ENCODE measurements around the gene SKAP2.
"Not testable (repeated sequence)": the region's sequence is repeated elsewhere in the genome, so short reads cannot be mapped to it uniquely, and the experiment has no call there.

The SKAP2 gene

DNA sequence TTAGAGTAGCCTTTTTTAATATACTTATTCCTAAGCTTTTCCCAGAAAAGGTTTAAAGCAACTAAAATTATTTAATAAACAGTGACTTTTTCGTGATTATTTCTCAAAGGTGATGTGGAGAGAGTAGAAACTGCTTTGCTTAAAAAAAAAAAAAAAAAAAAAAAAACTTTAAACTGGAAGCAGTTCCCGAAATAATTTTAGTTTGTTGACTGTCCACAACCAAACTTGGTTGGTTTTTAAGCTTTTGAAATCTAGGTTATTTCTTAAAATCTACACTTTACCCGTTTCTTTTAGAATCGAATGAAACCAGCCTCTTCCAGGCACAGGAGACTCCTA is 7.3 kb downstream of the SKAP2 start:
- DNase-seq (ENCODE audit: low read depth), result no peak

DNA sequence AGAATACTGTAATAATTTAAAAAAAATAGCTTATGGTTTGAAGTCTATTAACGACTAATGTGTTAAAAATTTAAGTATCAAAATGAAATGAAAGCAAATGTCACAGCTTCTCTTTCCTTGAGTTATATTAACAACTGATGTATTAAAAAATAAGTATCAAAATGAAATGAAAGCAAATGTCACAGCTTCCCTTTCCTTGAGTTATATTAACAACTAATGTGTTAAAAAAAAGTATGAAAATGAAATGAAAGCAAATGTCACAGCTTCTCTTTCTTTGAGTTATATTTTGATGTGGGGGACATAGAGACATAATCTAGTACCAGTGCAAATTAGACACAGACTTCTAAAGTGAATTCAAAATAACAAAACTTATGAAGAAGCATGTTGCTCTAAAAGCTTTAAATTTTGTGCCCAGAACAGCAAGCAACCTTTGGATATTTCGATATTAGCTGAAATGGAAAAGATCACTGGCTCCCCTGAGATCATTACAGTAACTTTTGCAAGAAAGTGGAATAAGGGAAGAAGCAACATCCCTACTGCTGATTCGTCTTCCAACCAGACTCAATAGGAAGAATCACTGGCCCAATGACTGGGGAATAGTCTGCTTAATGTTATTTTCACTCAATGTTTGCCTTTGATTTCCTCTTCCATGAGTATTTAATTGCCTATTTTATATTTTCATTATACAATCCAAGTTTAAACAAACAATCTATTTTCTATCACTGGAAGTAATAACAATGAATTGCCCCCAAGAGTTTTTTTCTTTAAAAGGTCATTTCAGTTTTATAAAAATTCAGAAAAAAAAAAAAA is 8.0 kb downstream of the SKAP2 start:
- no peak for DNase-seq (ENCODE audit: low read depth)

DNA sequence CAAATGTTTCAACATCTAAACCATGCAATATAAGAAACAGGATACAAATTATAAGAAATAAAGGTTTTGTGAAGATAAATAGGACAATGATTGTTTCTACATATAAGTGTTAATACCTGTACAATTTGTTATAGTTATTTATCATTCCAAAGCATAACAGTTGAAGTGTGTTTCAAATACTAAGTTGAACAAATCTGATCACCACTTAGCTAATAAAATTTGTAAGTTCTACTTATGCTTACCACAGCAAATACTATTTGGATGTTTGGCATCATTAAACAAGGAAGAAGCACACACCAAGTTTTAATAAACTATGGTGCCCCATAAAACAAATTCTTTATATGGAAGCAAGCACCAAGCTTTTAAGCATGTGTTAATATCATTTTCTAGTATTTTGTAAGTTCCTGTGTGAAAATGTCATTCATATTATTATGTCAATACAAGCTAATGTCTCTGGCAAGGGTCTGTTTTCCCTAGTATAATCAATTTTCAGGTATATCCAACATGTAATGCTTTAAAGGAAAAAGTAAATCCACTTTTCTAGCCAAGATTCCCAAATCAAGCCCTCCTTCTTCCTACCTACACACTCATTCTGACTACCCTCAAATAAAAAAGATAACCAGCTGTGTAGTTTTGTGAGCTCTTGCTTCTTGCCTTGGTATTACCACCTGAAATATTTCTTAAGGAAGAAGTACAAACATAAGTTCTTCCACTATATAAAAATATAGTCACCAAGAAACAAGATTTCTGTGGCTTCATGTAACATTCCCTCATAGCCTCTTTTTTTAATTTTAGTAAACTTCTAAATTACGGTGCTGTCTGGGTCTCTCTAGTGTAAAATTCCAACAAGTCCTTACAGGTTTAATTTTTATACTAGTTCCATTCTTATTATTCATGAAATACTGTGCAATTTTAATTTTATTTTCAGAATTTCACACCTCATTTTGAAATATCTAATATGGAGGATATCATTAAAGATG is 9.2 kb downstream of the SKAP2 start:
- DNase-seq (ENCODE audit: low read depth), result no peak

DNA sequence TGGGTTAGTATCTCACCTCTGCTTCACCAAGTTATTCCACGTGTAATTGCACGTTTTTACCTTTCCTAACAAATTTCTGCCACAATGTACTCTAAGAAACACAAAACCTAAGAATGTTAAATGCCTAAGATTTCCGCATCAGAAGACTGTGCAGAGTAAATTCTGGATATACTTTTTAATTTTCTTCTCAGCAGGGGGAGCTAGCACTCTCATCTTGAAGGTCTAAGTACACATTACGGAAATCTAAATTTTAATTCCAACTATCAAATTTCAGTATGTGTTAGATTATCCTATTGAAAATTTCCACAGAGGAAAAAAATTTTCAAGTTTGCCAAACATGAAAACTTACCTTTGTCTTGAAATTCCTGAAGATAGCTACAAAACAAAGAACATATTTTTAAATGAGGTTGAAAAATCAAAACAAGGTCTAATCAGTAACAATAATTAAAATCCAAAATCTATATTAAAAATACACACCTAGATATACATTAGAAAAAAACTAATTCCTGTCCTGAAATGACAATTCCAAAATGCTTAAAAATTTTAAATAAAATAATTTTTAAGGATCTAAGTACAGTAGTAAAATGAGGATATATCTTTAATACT is 10.5 kb downstream of the SKAP2 start:
- no peak for DNase-seq (ENCODE audit: low read depth)

DNA sequence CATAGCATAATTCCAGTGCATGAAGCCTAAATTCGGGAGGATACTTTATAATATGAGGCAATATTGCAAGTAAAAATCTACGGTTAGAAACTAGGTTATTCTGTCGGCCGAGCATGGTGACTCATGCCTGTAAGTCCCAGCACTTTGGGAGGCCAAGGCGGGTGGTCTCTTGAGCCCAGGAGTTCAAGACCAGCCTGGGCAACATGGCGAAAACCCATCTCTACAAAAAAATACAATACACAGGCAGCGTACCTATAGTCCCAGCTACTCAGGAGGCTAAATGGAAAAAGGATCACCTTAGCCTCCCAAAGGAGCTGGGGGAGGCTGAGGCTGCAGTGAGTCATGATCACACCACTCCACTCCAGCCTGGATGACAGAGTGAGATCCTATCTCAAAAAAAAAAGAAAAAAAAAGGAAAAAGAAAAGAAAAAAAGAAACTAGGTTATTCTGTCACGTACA is 14.2 kb downstream of the SKAP2 start:
- no peak for DNase-seq (ENCODE audit: low read depth)

DNA sequence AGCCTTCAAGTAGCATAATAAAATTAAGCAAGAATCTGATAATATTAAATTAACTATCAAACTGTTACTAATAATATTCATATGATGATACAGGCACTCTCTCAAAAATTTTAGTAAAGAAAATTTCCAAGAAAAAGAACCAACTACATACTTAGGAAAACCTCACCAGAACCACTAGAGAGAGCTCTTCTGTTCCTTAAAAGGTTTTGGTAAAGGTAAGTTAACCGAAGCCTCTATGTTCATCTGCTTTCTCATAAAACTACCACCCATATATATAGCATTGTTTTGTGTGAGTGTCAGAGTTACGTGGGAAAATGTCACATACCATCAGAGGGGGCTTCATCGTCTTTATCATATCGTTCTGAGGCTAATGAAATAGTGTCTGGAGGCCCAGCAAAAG is 20.7 kb downstream of the SKAP2 start:
- no peak for DNase-seq (ENCODE audit: low read depth)

DNA sequence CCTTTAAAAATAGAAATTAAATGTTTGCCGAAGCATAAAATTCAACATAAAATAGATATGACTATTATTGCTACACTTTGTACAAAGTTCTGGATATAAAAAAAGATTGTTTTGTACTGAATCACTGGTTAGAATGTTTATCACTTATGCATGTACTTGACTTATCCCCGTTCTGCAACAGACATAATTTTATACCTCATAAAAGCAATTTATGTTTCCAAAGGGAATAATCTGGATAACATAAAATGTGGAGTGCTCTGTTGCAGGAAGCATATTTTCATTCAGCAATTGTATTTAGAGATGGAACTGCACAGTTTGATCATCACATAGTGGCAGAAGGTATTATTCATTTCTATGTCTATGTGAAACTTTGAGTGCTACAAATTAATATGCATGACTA is 21.5 kb downstream of the SKAP2 start:
- no peak for DNase-seq (ENCODE audit: low read depth)

DNA sequence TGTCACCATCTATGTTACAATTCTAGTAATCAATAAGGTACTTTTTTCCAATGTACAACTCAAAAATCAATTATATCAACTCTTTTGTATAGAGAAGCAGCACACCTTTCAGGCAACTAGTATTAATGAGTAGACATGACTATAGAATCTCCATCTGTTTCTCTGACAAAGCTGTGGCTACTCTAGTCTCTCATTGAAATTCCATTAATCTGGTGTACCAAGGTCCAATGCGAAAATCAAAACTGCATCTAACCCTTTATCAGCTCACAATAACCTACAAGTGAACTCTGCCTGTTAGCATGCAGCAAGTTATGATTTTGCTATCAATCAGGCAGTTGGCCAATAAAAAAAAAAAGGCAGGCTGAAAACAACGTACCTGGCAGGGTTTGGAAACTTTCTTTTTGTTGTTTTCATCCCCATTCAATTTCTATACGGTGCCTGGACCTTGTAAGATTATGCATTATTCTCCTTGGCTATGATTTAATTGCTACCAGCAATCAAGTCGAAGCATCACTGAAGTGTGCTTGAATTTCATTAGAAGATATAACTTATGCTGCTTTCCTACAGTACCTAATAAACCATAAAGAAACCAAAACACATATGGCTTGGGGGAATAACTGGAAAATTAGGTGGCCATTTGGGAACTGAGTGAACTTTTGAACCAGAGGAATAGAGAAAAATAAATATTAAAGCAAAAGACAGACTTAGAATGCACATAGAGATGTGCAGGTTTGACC is 23.2 kb downstream of the SKAP2 start:
- DNase-seq (ENCODE audit: low read depth), result no peak

DNA sequence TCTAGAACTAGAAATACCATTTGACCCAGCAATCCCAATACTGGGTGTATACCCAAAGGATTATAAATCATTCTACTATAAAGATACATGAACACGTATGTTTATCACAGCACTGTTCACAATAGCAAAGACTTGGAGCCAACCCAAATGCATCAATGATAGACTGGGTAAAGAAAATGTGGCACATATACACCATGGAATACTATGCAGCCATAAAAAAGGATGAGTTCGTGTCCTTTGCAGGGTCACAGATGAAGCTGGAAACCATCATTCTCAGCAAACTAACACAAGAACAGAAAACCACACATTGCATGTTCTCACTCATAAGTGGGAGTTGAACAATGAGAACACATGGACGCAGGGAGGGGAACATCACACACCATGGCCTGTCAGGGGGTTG is 27.6 kb downstream of the SKAP2 start:
- DNase-seq (ENCODE audit: low read depth), result not testable (repeated sequence)

DNA sequence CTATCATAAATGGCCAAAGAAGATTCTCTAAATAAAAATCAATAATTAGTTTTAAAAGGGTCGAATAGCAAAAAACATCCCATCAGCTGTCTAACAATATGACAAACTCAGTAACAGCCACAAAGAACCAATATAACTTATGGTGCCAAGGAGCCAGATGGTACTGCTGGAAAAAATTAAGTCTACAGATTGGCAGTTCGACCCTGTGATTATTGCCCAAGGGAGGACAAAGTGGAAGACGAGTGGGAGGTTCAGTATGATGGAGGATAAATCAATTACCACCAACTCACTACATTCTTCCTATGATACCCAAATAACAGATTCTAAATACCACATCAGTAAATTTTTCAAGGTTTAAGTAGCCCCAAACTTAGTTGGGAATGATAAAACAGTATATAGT is 49.0 kb downstream of the SKAP2 start:
- no peak for DNase-seq (ENCODE audit: low read depth)

DNA sequence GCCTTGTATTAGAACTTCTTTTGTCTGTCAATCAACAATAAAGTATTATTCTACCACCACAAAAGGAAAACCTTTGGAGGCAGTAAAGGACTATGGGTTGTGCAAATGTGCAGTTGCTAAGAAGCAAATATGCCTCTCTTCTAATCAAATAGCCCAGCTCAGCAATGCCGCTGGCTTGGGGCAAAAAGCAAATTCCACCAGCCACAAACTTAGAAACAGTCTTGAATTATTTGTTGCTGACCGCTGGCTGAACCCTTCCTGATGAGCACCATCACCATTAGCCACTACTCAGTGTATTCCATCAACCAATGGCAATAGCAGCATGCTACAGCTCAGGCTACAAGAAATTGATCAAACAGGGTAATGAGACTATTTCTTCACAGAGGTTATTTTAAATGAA is 51.0 kb downstream of the SKAP2 start:
- DNase-seq (ENCODE audit: low read depth), result no peak

DNA sequence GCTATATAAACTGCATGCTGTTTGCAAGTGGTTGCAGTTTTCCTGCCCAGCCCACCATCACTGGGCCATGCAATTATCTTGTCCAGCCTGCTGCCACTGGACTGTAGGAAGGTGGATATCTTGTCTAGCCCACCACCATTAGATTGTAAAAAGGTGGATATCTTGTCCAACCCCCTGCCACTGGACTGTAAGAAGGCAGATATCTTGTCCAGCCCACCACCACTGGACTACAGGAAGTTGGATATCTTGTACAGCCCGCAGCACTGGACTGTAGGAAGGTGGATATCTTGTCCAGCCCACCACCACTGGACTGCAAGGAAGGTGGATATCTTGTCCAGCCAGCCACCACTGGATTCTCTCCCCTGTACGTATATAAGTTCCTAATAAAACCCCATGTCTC is 69.8 kb downstream of the SKAP2 start:
- DNase-seq (ENCODE audit: low read depth), result no peak

DNA sequence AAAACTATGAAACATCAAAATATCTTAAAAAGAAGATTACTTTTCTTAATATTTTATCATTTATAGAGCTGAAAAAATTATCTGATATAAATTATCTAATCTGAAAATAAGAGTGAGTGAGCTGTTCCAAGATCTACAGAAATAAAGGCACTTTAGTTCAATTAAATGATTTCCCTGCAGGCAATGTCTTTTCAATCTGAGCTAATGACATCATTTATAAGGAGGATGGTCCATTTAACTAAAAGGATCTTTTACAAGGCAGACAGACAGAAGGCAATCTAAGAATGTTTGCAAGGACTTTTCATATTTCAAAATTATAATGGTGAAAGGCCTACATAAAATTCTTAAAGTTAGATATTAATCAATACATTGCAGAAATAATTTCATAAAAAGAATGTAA is 71.8 kb downstream of the SKAP2 start:
- DNase-seq (ENCODE audit: low read depth), result no peak

DNA sequence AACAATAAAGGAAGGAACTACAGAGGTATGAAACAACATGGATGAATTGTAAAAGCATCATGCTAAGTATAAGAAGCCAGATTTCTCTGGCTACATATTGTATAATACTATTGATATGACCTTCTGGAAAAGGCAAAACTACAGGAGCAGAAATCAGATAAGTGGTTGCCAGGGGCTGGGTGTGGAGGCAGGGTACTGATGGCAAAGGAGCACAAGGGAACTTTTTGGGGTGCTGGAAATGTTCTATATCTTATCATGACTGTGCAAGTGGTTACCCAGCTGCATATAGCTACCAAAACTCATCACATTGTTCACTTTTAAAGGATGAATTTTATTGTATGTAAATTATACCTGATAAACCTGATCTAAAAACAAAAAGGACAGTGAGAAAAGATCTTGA is 72.4 kb downstream of the SKAP2 start:
- DNase-seq (ENCODE audit: low read depth), result no peak

DNA sequence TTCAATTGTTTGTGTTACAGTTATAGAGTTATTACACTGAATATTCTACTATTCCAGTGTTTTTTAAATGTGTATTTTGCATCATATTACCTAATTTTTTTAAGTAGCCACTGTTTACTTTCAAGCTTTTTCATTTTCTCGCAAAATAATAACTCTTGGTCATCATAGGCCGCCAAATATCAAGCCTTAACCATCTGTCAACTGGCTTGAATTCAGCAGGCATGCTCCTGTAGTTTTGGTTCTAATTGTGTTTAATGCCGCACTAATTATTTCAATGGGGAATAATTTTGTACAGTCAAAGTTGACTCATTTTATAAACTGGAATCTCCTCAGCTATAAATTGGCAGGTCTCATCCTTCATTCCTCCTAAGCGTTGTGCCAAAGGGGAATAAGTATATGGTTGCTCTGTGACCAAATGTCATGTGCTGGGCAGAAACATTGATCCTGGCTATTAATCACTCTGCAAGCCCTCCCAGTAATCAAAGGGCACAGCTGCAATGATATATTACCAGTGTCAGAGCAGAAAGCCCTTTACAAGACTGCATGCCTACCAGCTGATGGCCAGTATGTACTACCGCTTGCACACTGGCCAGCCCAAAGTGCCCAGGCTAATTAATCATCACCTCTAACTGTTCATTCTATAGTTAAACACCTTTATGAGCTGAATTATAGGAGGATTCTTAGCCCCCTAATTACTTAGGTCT is 74.8 kb downstream of the SKAP2 start:
- DNase-seq (ENCODE audit: low read depth), result no peak

DNA sequence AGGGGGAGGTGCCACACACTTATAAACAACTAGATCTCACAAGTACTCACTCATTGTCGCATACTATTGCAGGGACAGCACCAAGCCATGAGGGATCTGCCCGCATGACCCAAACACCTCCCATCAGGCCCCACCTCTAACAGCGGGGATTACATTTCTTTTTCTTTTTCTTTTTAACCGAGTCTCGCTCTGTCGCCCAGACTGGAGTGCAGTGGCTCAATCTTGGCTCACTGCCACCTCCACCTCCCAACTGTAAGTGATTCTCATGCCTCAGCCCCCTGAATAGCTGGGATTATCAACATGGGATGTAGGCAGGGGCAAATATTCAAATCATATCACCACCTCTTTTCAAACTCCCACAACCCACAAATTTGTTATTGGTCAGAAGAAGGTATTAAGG is 76.7 kb downstream of the SKAP2 start:
- DNase-seq (ENCODE audit: low read depth), result no peak

DNA sequence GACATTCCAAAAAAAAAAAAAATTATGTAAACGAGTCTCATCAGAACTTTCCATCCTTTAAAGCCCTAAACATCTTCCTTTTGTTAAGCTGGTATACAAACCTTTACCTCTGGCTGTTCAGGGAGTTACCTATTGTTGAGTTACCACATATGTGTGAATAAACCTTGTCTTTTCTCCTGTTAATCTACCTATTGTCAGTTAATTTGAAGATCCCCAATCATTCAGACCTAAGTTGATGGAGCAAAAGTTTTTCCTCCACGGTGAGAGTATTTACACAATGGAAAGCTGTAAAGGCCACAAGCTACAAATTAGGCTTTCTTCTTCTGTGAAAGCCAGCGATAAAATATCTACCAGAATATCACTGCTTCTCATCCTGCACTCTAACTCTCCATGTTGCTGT is 80.3 kb downstream of the SKAP2 start:
- DNase-seq (ENCODE audit: low read depth), result no peak

DNA sequence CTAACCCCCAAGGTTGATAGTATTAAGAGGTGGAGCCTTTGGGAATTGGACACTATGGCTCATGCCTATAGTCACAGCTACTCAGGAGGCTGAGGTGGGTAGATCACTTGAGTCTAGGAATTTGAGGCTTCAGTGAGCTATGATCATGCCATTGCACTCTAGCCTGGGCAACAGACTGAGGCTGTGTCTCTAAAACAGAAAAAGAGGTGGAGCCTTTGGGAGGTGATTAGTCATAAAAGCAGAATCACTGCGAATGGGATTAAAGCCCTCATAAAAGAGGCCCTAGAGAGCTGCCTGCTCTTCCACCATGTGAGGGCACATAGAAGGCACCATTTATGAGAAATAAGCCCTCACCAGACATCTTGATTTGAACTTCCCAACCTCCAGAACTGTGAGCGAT is 81.9 kb downstream of the SKAP2 start:
- no peak for DNase-seq (ENCODE audit: low read depth)

DNA sequence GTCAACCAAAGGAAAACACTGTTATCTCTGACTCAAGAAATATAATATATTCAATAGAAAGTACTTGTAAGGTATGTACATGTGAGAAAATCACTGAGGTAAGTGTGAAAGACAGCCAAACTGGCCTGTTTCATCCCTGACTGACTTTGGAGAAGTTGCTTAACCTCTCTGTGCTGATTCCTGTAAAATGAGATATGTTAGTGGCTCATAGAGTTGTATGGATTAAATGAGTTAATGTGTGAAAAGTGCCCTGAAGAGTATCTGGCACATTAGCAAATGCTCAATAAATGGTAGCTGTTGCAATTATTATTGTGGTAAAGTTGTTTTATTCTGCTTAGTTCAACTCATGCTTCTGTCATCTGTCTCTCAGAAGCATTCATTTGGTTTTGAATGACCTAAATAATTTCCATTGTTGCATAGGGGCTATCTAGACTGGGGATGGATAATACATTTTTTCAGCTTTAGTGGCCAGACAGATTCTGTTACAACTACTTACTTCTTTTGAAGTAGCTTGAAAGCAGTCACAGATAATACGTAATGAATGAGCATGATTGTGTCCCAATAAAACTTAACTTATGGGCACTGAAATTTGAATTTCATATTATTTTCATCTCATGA is 84.3 kb downstream of the SKAP2 start:
- DNase-seq (ENCODE audit: low read depth), result no peak

DNA sequence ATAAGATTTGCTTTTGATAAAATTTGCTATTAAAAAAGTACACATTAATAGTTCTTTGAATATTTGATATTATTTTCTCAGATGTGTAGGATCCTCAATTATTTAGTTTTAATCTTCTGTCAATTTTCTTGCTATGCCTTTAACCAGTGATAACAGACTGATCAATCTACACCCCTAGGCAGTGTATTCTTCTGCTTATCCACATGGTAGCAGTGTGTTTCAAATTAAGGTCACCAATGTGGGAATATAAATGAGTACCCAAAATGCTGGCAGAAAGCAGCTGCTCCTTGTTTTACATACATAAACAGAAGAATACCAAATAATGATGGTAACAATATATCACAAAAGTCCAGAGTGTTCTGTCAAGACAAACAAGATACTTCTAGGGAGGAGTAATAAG is 87.0 kb downstream of the SKAP2 start:
- no peak for DNase-seq (ENCODE audit: low read depth)

DNA sequence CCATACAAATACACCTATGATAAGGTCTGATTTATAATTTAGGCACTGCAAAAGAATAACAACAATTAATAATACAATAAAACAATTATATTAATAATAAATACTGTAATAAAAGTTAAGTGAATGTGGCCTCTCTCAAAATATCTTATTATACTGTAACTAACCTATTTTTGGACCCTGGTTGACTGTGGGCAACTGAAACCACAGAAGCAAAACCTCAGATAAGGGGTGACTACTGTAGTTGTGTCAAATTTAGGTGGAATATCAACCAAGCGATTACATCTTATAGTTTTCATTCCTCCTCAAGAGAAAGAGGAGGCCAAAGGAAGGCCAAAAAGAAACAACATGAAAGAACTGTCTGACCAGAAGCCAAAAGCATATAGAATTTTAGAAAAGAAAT is 103.9 kb downstream of the SKAP2 start:
- DNase-seq (ENCODE audit: low read depth), result no peak
